Endodermal cell (in vitro differentiated cells): ENCODE results near the gene CCL3. TPM values are rescaled to one million over a fixed set of nuclear protein-coding genes. Genes with fewer than 3 reads are reported as not detected.
A peak's percentile ranks its signal among the peaks of the same experiment; 100 is the strongest.
"Not testable (repeated sequence)": the region's sequence is repeated elsewhere in the genome, so short reads cannot be mapped to it uniquely, and the experiment has no call there.

Experiments used
- DNase-seq: peaks from one replicate; pipeline ENCODE4 v3.0.0-alpha.2; 2017
- H3K27ac ChIP-seq: 2 replicates; pipeline ENCODE4 v1.5.1; 2013; ENCODE audit warnings: mild to moderate bottlenecking, low read depth, low read length, moderate library complexity
- H3K27me3 ChIP-seq: 2 replicates; pipeline ENCODE4 v1.6.1; 2013; ENCODE audit warnings: mild to moderate bottlenecking, low read length, moderate library complexity; ENCODE audit not compliant: insufficient read depth, control insufficient read depth, poor library complexity, severe bottlenecking
- H3K36me3 ChIP-seq: 2 replicates; pipeline ENCODE4 v1.7.0; 2013; ENCODE audit warnings: mild to moderate bottlenecking, low read length, moderate library complexity; ENCODE audit not compliant: control insufficient read depth, insufficient read depth
- H3K4me1 ChIP-seq: one replicate; pipeline ENCODE4 v1.7.0; 2013; ENCODE audit warnings: low read length; ENCODE audit not compliant: control insufficient read depth, insufficient read depth
- H3K4me3 ChIP-seq: 2 replicates; pipeline ENCODE4 v1.5.1; 2013; ENCODE audit warnings: mild to moderate bottlenecking, low read length, moderate library complexity
- H3K9ac ChIP-seq: 2 replicates; pipeline ENCODE4 v1.6.1; 2013; ENCODE audit warnings: mild to moderate bottlenecking, low read length, moderate library complexity; ENCODE audit not compliant: poor library complexity, severe bottlenecking; ENCODE audit errors: extremely low read depth
- H3K9me3 ChIP-seq: 2 replicates; pipeline ENCODE4 v1.6.1; 2013; ENCODE audit warnings: mild to moderate bottlenecking, low read length, moderate library complexity; ENCODE audit not compliant: control insufficient read depth
- H3K27ac Mint-ChIP-seq: 2 replicates; pipeline ENCODE4 v1.8.0; 2020; ENCODE audit warnings: mixed read lengths
- H3K27me3 Mint-ChIP-seq: 2 replicates; pipeline ENCODE4 v1.8.0; 2021; ENCODE audit warnings: mild to moderate bottlenecking, mixed read lengths; ENCODE audit not compliant: insufficient read depth
- H3K36me3 Mint-ChIP-seq: 2 replicates; pipeline ENCODE4 v1.8.0; 2020; ENCODE audit warnings: low read depth, mixed read lengths
- H3K4me1 Mint-ChIP-seq: 2 replicates; pipeline ENCODE4 v1.8.0; 2020; ENCODE audit warnings: mixed read lengths
- H3K4me3 Mint-ChIP-seq: 2 replicates; pipeline ENCODE4 v1.8.0; 2020; ENCODE audit warnings: mild to moderate bottlenecking, moderate library complexity, mixed read lengths
- H3K9me3 Mint-ChIP-seq: 2 replicates; pipeline ENCODE4 v1.8.0; 2020; ENCODE audit warnings: mild to moderate bottlenecking, mixed read lengths
- WGBS, 2 experiments: methylation state at CpG; one replicate each; pipeline versions ENCODE4 v1.1.5 to v1.1.7; 2013; ENCODE audit warnings: missing lambda C conversion rate in 2 of 2, mixed read lengths in 1 of 2; ENCODE audit not compliant: insufficient coverage in 1 of 2, insufficient read length in 1 of 2; 5-methylcytosine and 5-hydroxymethylcytosine counted together
- total RNA-seq, 2 donors: library from RNA; stranded (reverse); fragmentation: NEBNext Ultra II Directional in 1 of 2; extraction: Animal tissue kit (Norgen Biotek cat#: 25700) in 1 of 2; gene quantifications; 2 replicates in 1 of 2; 3 replicates in 1 of 2; pipeline ENCODE4 v1.2.1, GENCODE V29; 2021
- TF ChIP-seq, protein P1 (sequence below): fragments of 200-600 bp; sonication (generic); conservative IDR thresholded peaks from 2 replicates; pipeline ENCODE4 v1.5.0; 2021; ENCODE audit warnings: antibody characterized with exemption, mild to moderate bottlenecking

The CCL3 gene
- total RNA-seq, 2 donors from 2014 or later: not detected

DNA sequence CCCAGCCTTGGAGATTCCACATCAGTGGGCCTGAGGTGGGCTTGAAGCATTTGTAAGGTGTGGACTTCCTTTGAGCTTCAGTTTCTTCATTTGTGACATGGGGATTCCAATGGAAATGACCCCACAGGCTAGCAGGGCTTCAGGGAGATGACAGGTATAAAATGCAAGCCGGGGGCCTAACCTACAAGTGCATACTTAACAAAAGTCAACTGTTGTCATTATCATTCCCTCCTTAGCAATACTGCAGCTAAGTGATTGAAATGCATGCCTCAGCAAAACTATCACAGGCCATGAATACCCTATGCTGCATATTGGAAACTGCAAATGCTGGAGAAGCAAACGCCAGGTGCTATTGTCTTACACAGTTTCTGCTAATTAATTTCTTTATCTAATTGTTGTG lies 33.5 kb upstream of the CCL3 start:
- H3K4me1 Mint-ChIP-seq: peaks cover 4% of the 10 kb centered on the region
- no peaks in the 10 kb centered on the region for H3K27me3 ChIP-seq
- peaks cover 22% of the 10 kb centered on the region for H3K9me3 ChIP-seq
- no peaks in the 10 kb centered on the region for H3K36me3 ChIP-seq
- H3K27ac Mint-ChIP-seq: no peak overlapping the region
- H3K27me3 Mint-ChIP-seq: peaks cover 2% of the 10 kb centered on the region
- H3K4me3 ChIP-seq: no peak overlapping the region
- no peak overlapping the region for H3K9ac ChIP-seq
- H3K4me3 Mint-ChIP-seq: no peak overlapping the region
- H3K9me3 Mint-ChIP-seq: peaks cover 24% of the 10 kb centered on the region
- 78 to 80% methylated on average over 1 to 2 of the region's 2 CpGs for WGBS, 2 experiments
- TF ChIP-seq, protein P1, sequence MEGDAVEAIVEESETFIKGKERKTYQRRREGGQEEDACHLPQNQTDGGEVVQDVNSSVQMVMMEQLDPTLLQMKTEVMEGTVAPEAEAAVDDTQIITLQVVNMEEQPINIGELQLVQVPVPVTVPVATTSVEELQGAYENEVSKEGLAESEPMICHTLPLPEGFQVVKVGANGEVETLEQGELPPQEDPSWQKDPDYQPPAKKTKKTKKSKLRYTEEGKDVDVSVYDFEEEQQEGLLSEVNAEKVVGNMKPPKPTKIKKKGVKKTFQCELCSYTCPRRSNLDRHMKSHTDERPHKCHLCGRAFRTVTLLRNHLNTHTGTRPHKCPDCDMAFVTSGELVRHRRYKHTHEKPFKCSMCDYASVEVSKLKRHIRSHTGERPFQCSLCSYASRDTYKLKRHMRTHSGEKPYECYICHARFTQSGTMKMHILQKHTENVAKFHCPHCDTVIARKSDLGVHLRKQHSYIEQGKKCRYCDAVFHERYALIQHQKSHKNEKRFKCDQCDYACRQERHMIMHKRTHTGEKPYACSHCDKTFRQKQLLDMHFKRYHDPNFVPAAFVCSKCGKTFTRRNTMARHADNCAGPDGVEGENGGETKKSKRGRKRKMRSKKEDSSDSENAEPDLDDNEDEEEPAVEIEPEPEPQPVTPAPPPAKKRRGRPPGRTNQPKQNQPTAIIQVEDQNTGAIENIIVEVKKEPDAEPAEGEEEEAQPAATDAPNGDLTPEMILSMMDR: no peak
- DNase-seq: peak; percentile 68
- no peak overlapping the region for H3K27ac ChIP-seq
- no peaks in the 10 kb centered on the region for H3K36me3 Mint-ChIP-seq
- no peaks in the 10 kb centered on the region for H3K4me1 ChIP-seq

DNA sequence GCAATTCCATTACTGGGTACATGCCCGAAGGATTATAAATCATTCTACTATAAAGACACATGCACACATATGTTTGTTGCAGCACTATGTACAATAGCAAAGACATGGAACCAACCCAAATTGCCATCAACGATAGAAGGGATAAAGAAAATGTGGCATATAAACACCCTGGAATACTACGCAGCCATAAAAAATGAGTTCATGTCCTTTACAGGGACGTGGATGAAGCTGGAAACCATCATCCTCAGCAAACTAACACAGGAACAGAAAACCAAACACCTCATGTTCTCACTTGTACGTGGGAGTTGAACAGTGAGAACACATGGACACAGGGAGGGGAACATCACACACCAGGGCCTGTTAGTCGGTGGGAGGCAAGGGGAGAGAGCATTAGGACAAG lies 31.2 kb upstream of the CCL3 start:
- H3K4me3 Mint-ChIP-seq, H3K4me1 Mint-ChIP-seq, H3K36me3 Mint-ChIP-seq, H3K36me3 ChIP-seq, H3K27ac ChIP-seq, H3K9ac ChIP-seq, H3K4me3 ChIP-seq, H3K27me3 Mint-ChIP-seq, DNase-seq, H3K27me3 ChIP-seq, H3K4me1 ChIP-seq, H3K27ac Mint-ChIP-seq: not testable (repeated sequence)
- peaks cover 22% of the 10 kb centered on the region for H3K9me3 ChIP-seq
- 81 to 83% methylated on average over 3 to 6 of the region's 6 CpGs for WGBS, 2 experiments
- H3K9me3 Mint-ChIP-seq: peaks cover 14% of the 10 kb centered on the region

DNA sequence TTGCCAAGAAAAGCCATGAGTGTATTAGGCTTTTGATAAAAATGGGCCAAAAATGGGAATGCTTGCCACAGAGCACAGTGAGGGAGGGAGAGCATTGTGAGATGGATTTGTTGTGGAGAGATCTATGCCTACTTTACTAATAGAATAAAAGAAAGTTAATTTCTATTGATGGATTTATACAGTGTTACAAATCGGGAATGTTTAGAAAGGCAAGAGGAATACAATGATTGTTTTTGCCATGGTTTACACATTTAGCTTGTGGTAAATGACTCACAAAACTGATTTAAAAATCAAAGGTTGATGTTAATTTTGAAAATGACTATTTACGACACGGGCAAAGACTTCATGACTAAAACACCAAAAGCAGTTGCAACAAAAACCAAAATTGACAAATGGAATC lies 30.3 kb upstream of the CCL3 start:
- Mint-ChIP-seq H3K36me3 (no peaks in the 10 kb centered on the region), H3K4me3 (no peak overlapping the region), H3K9me3 (peaks cover 5% of the 10 kb centered on the region), H3K4me1 (no peaks in the 10 kb centered on the region), H3K27ac (no peak overlapping the region), H3K27me3 (peaks cover 6% of the 10 kb centered on the region)
- TF ChIP-seq, protein P1: no peak
- DNase-seq: no peak
- Histone ChIP-seq H3K9me3 (peaks cover 14% of the 10 kb centered on the region), H3K27me3 (no peaks in the 10 kb centered on the region), H3K4me1 (no peaks in the 10 kb centered on the region), H3K4me3 (no peak overlapping the region), H3K9ac (no peak overlapping the region), H3K36me3 (no peaks in the 10 kb centered on the region), H3K27ac (no peak overlapping the region)
- WGBS, 2 experiments: 92 to 100% methylated on average over 1 to 2 of the region's 3 CpGs
